ENCODE measurements around the gene OPCML. TPM values are rescaled to one million over a fixed set of nuclear protein-coding genes. Genes with fewer than 3 reads are reported as not detected.

OPCML gene
- total RNA-seq, 1 donor from 2014 or later: not detected

- DNase-seq (ENCODE audit: low spot score in 2 of 2): no peak
- intact Hi-C loops (cut with DNase I): no loop called here
- TF ChIP-seq, protein P1, sequence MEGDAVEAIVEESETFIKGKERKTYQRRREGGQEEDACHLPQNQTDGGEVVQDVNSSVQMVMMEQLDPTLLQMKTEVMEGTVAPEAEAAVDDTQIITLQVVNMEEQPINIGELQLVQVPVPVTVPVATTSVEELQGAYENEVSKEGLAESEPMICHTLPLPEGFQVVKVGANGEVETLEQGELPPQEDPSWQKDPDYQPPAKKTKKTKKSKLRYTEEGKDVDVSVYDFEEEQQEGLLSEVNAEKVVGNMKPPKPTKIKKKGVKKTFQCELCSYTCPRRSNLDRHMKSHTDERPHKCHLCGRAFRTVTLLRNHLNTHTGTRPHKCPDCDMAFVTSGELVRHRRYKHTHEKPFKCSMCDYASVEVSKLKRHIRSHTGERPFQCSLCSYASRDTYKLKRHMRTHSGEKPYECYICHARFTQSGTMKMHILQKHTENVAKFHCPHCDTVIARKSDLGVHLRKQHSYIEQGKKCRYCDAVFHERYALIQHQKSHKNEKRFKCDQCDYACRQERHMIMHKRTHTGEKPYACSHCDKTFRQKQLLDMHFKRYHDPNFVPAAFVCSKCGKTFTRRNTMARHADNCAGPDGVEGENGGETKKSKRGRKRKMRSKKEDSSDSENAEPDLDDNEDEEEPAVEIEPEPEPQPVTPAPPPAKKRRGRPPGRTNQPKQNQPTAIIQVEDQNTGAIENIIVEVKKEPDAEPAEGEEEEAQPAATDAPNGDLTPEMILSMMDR (IDR thresholded peaks at IDR 0.05): no peak
Measured at GRCh38 chr11:132486060-132486459, 1046.2 kb downstream of the OPCML start.

DNA sequence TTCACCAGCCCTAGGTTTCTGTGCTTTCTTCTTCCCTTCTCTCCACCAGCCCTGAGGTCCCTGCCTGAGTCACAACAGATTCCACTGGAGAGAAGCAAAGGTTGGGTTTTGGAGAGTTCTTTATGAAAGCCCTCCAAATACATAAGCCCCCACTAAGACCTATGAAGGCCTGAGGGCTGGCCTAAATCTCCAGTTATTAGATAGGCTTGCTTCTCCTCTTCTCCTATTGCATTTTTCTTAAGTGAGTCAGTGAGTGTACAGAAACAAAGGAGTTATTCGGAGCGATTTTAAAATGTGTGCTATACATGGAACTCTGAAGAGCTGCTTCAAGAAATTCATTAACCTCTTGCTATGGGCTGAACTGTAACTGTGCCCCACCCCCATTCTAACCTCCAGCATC lies 1057.3 kb downstream of the OPCML start:
- Histone ChIP-seq H3K27ac (no peak overlapping the region), H3K27me3 (no peaks in the 10 kb centered on the region), H3K4me1 (no peaks in the 10 kb centered on the region), H3K4me3 (no peak overlapping the region), H3K9me3 (no peaks in the 10 kb centered on the region), H3K36me3 (no peaks in the 10 kb centered on the region)
- DNase-seq (ENCODE audit: low spot score in 2 of 2): no peak
- intact Hi-C loops (cut with DNase I): no loop called here
- TF ChIP-seq, protein P1 (IDR thresholded peaks at IDR 0.05): no peak

More at GRCh38 chr11:132486060-132486459, 1046.2 kb downstream of the OPCML start:
- no peaks in the 10 kb centered on the region for H3K4me1 ChIP-seq
- H3K36me3 ChIP-seq: no peaks in the 10 kb centered on the region
- no peaks in the 10 kb centered on the region for H3K9me3 ChIP-seq
- H3K27ac ChIP-seq: no peak overlapping the region
- no peaks in the 10 kb centered on the region for H3K27me3 ChIP-seq
- no peak overlapping the region for H3K4me3 ChIP-seq

- no peaks in the 10 kb centered on the region for H3K36me3 ChIP-seq
- H3K9me3 ChIP-seq: no peaks in the 10 kb centered on the region
- TF ChIP-seq, protein P1 (IDR thresholded peaks at IDR 0.05): no peak
- no peak for DNase-seq (ENCODE audit: low spot score in 2 of 2)
- H3K27me3 ChIP-seq: no peaks in the 10 kb centered on the region
- intact Hi-C loops (cut with DNase I): no loop called here
- no peak overlapping the region for H3K4me3 ChIP-seq
- no peaks in the 10 kb centered on the region for H3K4me1 ChIP-seq
- H3K27ac ChIP-seq: no peak overlapping the region
Measured at GRCh38 chr11:132472411-132473172, 1059.7 kb downstream of the OPCML start.

DNA sequence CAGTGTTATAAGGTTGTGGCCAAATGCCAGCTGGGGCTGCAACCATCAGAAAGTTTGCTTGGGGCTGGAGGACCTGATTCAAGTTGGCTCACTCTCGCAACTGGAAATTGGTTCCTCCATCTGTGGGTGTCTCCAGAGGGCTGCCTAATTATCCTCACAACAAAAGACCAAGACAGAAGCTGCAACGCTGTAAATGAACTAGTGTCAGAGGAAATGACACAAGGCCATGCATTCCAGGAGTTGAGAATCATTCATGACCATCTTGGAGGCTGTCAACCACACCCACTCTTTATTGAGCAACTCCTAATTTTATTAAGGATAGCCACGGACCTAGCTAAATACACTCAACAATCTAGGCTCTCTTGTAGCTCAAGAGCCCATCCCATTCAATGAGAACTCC lies 1060.8 kb downstream of the OPCML start:
- no peak for DNase-seq (ENCODE audit: low spot score in 2 of 2)
- intact Hi-C loops (cut with DNase I): no loop called here
- no peaks in the 10 kb centered on the region for H3K27me3 ChIP-seq
- TF ChIP-seq, protein P1 (IDR thresholded peaks at IDR 0.05): no peak
- no peak overlapping the region for H3K4me3 ChIP-seq
- H3K4me1 ChIP-seq: no peaks in the 10 kb centered on the region
- no peaks in the 10 kb centered on the region for H3K9me3 ChIP-seq
- H3K36me3 ChIP-seq: no peaks in the 10 kb centered on the region
- H3K27ac ChIP-seq: no peak overlapping the region

- intact Hi-C loops (cut with DNase I): no loop called here
- H3K27ac ChIP-seq: no peak overlapping the region
- no peaks in the 10 kb centered on the region for H3K9me3 ChIP-seq
- no peaks in the 10 kb centered on the region for H3K4me1 ChIP-seq
- H3K36me3 ChIP-seq: no peaks in the 10 kb centered on the region
- TF ChIP-seq, protein P1 (IDR thresholded peaks at IDR 0.05): no peak
- no peak for DNase-seq (ENCODE audit: low spot score in 2 of 2)
- H3K27me3 ChIP-seq: no peaks in the 10 kb centered on the region
- no peak overlapping the region for H3K4me3 ChIP-seq
Measured at GRCh38 chr11:132466983-132467382, 1065.3 kb downstream of the OPCML start.
